ENCODE results near the gene USH1C.

The USH1C gene

DNA sequence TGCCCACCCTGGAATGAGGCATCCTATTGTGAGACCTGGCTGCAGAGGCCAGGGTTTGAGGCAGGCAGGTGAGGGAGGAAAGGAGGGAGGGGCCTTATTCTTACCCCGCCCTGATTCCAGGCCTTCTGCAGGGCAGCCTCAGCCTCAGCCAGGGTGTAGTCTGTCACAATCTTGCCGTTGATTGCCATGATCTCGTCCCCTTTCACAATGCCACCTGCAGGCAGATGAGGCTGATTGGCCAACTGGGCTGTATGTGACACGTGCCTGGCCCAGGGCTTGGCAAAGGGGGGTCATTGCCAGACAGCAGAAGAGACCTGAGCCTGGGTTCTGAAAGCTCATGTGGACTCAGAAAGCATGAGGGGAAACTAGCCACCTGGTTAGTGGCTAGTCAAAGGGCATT lies 46.2 kb downstream of the USH1C start:
- no peak for DNase-seq

DNA sequence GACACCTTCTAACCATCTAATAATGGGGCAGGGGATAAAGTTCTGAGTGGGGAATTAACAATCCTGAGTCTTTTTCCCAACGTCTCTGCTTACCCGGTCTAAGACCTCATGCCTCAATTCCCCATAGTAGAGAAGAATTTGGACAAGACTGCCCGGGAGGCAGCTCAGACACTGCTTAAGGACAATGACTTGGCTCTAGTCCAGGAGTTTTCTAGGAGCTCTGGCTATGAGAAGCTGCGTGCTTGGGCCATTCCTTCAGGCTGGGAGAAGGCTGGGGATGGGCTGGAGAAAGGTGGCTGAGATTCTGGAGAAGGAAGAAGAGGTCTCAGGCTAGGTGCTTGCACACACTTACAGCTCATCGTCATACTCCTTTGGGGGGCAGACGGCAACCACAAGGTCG lies 47.8 kb downstream of the USH1C start:
- DNase-seq, result no peak

DNA sequence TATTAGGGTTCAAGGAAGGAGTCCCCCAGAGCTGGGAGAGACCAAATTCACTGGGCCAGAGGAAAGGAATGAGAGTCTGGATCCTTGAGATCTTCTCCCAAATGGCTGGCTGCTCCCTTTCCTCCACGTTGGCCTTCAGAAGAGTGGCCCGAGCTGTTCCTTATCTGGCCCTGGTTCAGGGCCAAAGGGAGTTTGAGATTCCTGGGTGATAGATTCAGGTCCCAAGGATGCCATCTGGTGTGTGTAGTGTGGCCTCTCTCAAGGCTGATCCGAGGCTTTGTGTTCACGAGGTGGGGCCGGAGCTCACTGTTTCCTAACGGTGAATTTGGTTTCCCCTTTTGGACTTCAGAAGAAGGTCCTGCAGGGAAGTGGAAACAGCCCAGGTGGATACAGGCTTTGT lies 50.2 kb downstream of the USH1C start:
- no peak for DNase-seq

DNA sequence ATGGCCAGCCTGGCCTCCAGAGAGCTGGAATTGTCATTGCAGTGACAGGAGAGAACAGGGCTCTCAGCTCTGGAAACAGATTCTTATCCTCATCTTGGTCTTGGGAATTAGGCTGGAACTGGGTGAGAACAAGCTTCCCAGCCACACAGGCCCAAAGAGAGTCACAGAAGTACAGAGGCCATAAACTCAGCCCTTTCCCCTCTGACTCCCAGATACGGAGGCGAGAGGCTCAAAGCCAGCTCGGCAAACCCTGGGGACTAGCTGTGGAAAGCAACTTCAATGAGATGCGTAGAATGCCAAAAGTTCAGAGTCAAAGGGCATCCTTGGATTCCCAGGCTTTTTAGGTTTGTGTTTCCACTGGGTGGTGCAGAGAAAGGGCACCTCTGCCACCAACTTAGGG lies 53.3 kb downstream of the USH1C start:
- DNase-seq, result no peak

DNA sequence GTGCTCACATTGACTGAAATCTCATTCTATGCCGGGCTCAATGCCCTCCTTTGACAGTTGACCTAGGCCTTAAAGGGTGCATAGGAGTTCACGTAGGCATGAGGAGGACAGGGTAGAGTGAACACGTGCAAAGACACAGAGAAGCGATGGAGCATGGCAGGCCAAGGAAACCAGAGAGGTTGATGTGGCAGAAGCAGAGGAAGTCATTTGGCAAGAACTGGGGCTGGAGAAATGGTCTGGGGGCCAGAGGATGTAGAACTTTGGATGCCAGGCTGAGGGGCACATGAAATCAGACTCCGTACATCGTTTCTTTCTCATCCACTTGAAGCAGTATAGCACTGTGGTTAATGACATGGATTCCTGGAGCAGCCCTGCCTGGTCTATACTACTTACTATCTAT lies 54.0 kb downstream of the USH1C start:
- DNase-seq, result no peak

DNA sequence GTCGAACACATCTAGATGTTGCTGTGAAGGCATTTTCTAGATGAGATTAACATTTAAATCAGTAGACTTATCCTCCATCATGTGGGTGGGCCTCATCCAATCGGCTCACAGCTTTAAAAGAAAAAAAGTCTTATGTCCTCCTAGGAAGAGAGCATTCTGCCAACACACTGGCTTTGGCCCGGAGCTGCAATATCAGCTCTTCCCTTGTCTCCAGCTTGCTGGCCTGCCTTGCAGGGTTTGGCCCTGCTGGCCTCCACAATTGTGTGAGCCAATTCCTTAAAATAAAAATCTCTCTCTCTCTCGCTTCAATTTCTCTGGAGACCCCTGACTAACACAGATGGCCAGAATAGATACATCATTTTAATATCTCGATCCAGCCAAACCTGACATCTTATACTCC lies 54.5 kb downstream of the USH1C start:
- no peak for DNase-seq

DNA sequence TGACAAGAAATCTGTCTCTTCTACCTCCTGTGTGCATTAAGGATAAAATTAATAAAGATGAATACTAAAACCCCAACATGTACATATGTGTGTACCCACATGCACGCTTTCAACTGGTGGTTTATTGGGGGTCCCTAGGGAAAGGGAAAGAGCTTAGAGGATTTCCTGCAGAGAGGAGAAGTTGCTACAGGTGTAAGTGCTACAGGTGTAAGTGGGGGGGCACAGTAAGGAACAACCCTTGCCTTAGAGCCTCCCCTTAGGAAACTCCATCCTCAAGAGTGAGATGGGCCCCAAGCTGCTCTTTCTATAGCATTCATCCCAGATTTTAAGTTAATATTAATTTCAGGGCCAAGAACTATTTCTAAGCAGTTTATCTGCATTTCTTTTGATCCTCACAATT lies 55.7 kb downstream of the USH1C start:
- DNase-seq, result no peak

DNA sequence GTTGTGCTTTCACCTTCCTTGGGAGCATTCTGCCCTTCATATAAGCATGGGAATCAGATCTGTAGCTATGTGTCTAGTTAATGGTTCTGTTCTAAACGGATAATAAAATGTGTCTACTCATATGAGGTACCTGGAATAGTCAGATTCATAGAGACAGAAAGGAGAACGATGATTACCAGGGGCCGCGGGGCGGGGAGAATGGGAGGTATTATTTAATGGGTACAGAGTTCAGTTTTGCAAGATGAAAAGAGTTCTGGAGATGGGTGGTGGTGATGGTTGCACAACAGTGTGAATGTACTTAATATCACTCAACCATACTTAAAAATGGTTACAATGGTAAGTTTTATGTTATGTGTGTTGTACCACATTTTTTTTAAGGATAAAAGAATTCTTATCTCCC lies 57.6 kb downstream of the USH1C start:
- no peak for DNase-seq

DNA sequence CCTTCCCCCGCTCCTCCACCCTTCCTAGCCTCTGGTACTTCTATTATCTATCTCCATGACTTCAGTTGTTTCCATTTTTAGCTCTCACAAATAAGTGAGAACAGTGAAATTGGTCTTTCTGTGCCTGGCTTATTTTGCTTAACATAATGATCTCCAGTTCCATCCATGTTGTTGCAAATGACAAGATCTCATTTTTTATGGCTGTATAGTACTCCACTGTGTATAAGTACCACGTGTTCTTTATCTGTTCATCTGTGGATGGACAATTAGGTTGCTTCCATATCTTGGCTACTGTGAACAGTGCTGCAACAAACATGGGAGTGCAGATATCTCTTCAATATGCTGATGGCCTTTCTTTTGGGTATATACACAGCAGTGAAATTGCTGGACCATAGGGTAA lies 60.7 kb downstream of the USH1C start:
- DNase-seq, result no peak

DNA sequence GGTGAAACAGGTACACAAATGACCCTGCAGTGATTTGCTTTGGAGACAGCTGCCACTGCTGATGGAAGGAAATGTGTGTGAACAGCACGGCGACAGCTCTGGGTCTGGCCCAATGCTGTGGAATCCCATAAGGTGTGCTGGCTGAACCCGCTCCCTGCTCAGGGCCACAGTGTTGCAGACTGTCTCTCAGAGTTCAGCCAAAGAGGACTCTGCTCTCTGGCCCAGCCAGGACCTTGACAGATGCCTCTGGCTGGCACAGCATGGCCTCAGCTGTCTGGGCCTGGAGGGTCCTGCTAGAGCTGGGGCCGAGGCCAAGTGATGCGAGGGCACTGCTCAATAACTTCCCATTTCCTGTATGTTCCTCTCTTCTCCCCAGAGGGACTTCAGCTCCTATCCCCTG lies 62.3 kb downstream of the USH1C start:
- DNase-seq, result no peak

DNA sequence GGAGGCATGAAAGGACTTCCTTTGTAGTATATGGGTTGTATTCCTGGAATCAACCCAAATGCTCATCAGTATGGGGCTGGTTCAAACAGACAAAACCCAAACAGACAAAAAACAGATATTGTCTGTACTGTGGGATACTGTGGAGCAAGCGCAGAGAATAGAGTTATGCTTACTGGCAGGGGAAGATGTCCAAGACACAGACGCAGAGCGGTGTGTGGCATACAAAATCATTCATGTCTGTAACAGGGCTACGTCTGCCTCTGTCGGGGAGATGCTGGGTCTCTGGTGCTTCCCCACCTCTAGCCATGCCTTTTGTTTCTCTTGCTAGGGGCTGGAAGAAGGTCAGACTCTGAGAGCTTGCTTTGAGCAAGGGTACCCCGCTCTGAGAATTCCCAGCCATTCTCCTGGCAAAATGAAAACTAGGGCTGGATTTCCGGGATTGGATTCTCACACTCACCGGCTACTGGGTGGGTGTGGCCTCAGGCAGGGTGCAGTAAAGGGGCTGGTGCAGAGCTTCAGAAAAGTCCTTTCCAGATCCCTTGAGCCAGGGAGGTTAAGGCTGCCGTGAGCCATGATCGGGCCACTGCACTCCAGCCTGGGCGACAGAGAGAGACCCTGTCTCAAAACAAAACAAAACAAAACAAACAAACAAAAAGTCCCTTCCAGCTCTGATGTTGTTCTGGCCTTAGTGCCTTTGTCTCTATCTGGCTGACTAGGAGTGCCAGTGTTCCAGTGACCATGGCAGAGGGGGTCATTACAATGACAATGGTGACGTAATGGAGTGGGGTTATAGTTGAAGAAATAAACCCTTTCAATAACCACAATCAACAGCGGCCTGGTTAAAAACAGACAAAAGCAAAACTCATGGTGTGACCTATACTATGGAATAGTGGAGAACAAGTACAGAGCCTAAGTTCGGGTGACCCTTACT lies 64.7 kb downstream of the USH1C start:
- DNase-seq, result no peak

DNA sequence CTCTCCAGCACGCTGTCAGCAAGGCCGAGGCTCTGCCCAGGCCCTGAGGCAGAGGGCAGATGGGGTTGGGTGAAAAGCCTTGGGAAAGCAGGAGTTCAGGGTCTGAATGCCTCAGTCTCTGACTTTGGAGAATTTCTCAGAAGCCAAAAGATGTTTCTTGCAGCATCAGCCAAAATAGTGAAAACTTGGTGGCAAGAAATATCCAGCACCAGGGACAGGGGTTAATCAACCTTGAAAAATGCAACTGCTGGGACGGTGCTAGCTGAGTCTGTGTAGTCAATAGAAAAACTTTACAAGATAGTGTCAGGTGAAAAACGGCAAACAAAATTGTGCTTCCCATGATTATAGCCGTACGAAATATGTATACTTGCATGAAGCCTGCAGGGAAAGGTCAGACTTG lies 66.1 kb downstream of the USH1C start:
- DNase-seq, result no peak

DNA sequence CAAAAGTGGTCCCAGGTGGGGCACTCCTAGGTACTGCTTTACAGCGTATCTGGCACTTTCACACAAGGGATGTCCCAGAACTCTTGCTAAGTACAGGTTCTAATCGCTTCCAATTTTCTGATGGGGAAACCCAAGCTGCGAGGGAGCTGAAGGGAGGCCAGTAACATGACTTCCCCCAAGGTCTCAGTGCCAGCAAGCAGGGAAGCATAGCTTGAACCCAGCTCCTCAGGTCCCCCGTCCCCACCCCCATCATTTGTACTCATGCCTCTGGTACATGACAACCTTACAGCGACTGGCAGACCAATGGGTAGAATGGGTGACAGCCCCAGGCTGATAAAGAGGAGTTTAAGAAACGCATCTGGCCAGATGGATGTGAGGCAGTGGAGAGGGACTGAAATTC lies 66.9 kb downstream of the USH1C start:
- no peak for DNase-seq

DNA sequence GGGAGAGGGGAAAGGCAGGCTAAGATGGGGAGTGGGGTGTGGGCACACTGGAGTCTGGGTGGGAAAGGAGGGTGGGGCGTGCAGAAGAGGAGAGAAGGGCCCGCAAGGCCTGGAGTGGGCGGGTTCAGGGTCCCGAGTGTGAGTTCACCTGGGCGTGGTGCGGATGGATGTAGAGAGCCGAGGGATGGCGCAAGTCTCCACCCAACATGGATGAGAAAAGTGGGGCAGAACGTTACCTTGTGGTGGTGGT lies 67.2 kb downstream of the USH1C start:
- DNase-seq, result no peak

DNA sequence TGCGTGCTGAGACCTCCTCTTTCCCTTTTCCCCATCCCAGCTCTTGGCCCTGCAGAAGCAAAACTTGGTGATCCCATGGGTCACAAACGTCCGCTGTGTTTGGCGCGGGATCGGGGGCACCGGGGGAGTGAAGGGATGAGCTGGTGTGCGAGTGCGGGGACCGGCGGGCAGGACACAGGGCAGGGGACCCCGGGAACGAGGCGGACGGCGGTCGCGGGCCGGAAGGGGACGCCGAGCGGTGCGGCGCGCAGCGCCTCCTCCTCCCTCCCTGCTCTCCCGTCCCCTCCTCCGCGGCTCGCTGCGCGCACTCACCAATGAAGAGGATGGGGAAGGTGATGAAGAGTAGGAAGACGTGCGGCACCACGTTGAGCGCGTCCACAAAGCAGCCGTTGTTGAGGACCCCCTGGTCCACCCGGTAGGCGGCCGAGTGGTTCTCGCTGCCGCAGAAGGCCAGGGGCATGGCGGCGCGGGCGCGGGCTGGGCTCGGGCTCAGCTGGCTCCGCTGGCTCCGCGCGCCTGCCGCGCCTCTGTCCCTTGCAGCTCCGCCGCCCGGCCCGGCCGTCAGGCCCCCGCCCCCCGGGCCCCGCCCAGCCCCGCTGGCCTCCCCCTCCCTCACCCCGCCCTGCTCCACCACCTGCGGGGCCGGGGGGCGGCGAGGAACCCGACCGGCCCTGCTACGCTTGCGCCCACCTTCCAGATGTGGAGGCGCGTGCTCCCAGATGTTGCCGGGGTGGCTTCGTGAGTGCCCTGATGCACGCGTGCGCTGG lies 67.7 kb downstream of the USH1C start, which contains the start of gene ABCC8:
Gene ABCC8 (minus strand): TSS at position 529 of the 767 bp plus-strand sequence. CDS start 69 bp downstream, at position 460.
- DNase-seq, result no peak

DNA sequence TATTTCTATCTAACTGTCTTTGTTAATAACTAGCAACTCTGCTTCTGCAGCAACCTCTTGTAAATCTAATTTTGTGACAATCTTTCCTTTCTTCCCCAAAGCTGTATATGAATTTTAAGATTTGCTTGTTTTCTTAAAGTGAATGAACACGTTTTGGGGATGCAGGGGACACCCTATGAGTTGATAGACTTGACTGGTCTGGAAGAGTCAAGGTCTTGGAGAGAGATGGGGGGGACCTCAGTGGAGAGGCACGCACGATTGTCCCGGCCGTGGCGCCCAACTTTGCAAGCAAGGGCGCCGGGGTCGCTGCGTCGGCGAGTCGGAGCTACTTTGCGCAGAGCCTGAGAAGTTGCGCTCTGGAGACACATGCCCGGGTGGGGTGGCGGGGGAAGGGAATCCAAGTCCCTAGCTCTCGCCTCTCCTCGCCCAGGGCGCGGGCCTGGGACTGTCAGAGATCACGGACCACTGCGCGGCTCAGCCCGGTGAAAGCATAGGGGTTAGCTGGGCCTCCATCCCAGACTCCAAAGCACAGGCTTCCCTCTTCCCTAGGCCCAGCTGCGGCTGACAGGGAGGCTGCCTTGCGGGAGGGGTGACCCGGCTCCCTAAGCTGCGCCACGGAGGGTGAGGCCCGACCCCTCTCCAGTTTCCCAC lies 68.4 kb downstream of the USH1C start:
- DNase-seq, result no peak

DNA sequence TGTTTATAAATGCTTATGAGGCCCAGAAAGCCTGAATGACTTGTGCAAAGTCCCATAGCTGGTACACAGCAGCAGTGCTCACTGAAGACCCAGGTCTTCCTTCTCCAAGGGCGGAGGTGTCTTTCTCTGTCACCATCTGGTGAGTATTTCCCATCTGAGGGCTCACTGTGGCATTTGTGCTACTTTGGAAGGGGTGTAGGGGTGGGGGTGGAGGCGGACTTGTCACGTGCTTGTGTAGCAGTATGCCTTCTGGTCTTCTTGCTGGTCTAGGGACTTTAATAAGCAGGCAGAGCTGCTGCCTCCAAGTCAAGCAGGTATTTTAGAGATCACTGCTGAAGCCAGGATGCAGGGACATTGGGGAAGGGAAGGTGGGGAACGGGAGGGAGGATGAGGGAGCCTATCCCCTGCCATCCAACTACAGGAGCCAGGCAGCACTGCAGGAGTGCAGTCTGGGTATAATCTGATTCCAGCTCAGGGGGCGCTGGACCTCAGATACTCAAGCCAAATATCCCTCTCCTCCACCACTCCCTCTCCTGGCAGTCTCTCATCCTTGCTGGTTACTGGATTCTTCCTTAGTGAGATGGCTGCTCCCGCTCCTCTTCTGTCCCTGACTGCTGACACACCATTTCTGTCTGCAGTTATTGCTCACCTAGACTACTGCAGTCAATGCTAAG lies 71.0 kb downstream of the USH1C start:
- no peak for DNase-seq

DNA sequence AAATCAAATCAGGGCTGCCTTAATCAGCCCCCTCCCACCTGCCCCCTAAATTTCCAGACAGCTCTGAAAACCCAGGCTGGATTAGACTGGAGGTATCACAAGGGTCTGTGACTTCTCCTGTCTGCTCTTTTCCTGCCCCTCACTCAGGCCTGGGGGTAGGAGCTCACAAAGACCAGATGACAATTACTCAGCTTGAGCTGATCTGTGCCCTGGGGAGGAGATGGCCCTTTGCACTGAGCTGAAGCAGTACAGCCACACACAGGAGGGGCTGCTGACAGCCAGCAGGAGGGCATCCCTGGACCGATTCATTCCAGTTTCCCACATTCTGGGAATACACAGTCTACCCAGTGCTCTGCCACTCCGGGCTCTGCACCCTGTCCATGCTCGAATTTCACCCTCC lies 71.7 kb downstream of the USH1C start:
- DNase-seq, result no peak

DNA sequence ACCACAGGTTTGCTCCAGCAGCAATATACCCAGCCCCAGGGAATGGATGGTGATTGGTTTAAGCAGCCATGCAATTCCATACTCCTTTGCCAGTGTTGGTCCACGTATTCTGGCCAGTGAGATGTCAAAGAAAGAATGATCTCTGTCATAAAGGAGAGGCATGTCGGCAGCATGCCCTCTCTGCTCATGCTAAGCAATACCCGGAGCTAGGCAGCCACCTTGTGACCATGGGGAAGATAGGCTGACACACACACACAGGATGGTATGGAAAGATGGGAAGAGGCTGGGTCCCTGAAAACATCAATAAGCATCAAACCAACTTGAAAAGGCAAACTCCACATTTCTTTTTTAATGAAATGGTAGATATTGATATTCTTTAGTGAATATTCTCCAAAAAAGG lies 72.7 kb downstream of the USH1C start:
- no peak for DNase-seq

DNA sequence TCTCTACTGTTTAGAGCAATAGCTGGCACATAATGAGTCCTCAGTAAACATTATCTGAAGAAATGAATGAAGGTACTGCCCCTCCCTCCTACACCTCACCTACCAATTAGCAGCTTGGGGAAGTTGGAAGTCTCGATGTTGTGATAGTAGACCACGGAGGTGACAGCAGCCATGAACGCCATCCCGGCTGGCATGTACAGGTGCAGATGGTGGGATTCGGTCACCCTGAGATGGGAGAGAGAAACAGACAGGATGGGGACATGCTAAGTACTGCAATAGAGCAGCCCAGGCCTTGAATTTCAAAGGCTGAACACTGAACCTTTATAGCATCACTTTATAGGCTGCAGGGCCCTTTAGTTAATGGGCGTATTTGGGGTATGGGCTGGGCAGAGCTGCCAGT lies 74.2 kb downstream of the USH1C start:
- no peak for DNase-seq

DNA sequence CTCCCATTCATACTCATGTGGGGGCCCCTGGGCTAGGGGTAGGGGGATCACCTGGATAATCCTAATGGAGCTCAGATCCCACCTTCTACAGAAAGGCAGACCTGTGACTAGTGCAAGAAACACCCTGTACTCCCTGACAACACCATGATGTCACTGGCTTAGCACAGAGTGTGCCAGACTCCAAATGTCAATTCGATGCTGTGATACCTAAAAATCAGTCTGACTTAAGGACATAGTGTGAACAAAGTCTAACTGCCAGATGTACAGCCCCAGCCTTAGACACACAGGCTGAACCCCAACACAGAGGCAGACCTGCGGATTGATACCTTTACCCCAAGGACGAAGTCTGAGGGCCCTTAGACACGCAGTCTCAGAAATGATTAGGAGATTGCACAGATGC lies 76.1 kb downstream of the USH1C start:
- no peak for DNase-seq

DNA sequence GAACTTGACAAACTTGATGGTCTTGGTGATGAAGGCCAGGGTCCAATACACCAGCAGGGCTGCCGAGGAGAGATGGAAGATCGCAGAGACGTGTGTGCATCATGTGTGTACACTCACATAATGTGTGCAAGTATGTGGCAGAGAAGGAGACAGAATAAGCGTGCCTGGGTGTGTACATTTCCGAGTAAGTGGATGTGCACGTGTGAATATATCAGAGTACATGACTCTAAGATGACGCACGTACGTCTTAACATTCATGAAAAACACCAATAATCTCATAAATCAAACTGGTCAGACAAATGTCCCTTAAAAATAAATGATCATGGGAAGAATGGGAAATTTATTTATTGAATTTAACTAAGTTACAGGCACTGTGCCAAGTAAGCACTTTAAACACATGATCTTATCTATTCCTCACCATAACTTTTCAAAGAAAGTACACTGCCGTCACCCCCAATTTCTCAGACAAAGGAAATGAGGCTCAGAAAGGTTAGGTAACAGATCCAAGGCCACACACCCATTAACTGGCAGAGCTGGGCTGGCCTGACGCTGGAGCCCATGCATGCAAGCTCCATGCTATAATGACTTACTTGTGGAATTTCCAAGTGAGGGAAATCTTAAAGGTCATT lies 80.6 kb downstream of the USH1C start:
- no peak for DNase-seq

DNA sequence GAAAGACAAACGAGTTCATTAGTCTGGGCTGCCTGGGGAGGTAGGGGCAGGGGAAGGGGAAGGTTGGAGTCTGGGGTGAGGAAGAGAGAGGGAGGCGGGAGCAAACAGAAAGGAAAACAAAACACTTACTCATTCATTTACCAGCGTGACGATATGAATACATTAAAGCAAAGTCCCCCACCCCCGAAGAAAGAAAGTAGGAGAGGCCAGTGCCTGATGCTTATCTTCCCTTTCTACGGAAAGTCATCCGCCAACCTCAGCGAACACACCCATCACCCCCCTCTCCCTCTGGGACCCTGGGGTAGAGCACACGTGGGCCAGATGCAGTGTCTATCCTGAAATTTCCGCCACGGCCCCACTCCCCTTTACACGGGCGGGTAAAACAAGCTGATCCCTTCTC lies 81.3 kb downstream of the USH1C start:
- DNase-seq, result no peak

Measured in left hindlimb (tissue), 1 donor.